ENCODE data around the gene CTAG2.

The CTAG2 gene

GRCh38 chrX:154658957-154659356 lies 5.6 kb upstream of the CTAG2 start:
- Histone ChIP-seq H3K9me3 (ENCODE audit: control insufficient read depth, insufficient read depth, low read length) (no peaks in the 10 kb centered on the region), H3K27ac (ENCODE audit: low read length) (no peak overlapping the region), H3K4me3 (ENCODE audit: low read length) (no peak overlapping the region), H3K36me3 (ENCODE audit: control insufficient read depth, insufficient read depth, low read length) (no peaks in the 10 kb centered on the region), H3K27me3 (ENCODE audit: control insufficient read depth, insufficient read depth, low read length) (no peaks in the 10 kb centered on the region), H3K4me1 (ENCODE audit: control insufficient read depth, insufficient read depth, low read length) (no peaks in the 10 kb centered on the region; the same call in 1 of the 2 replicates)
- no CpG with 5 or more reads among the region's 11 CpGs for WGBS (ENCODE audit: insufficient coverage, insufficient read length)
- no peak for DNase-seq (ENCODE audit: low read depth, low spot score)

GRCh38 chrX:154658187-154658586 lies 4.8 kb upstream of the CTAG2 start:
- no peak for DNase-seq (ENCODE audit: low read depth, low spot score)
- no peak overlapping the region for H3K4me3 ChIP-seq (ENCODE audit: low read length)
- no peaks in the 10 kb centered on the region for H3K9me3 ChIP-seq (ENCODE audit: control insufficient read depth, insufficient read depth, low read length)
- H3K27me3 ChIP-seq (ENCODE audit: control insufficient read depth, insufficient read depth, low read length): no peaks in the 10 kb centered on the region
- no CpG with 5 or more reads among the region's 12 CpGs for WGBS (ENCODE audit: insufficient coverage, insufficient read length)
- no peaks in the 10 kb centered on the region for H3K36me3 ChIP-seq (ENCODE audit: control insufficient read depth, insufficient read depth, low read length)
- H3K27ac ChIP-seq (ENCODE audit: low read length): no peak overlapping the region
- H3K4me1 ChIP-seq (ENCODE audit: control insufficient read depth, insufficient read depth, low read length): no peaks in the 10 kb centered on the region; the same call in 1 of the 2 replicates

- H3K27me3 ChIP-seq (ENCODE audit: control insufficient read depth, insufficient read depth, low read length): no peaks in the 10 kb centered on the region
- no peak overlapping the region for H3K4me3 ChIP-seq (ENCODE audit: low read length)
- H3K27ac ChIP-seq (ENCODE audit: low read length): no peak overlapping the region
- no peak for DNase-seq (ENCODE audit: low read depth, low spot score)
- H3K36me3 ChIP-seq (ENCODE audit: control insufficient read depth, insufficient read depth, low read length): no peaks in the 10 kb centered on the region
- H3K9me3 ChIP-seq (ENCODE audit: control insufficient read depth, insufficient read depth, low read length): no peaks in the 10 kb centered on the region
- H3K4me1 ChIP-seq (ENCODE audit: control insufficient read depth, insufficient read depth, low read length): no peaks in the 10 kb centered on the region; the same call in 1 of the 2 replicates
- WGBS (ENCODE audit: insufficient coverage, insufficient read length): no CpG with 5 or more reads among the region's 15 CpGs
Observed at GRCh38 chrX:154657226-154657805, 3.9 kb upstream of the CTAG2 start.

GRCh38 chrX:154655786-154656185 lies 2.4 kb upstream of the CTAG2 start:
- H3K4me3 ChIP-seq (ENCODE audit: low read length): no peak overlapping the region
- H3K27me3 ChIP-seq (ENCODE audit: control insufficient read depth, insufficient read depth, low read length): no peaks in the 10 kb centered on the region
- no peaks in the 10 kb centered on the region for H3K9me3 ChIP-seq (ENCODE audit: control insufficient read depth, insufficient read depth, low read length)
- no peaks in the 10 kb centered on the region; the same call in 1 of the 2 replicates for H3K4me1 ChIP-seq (ENCODE audit: control insufficient read depth, insufficient read depth, low read length)
- H3K36me3 ChIP-seq (ENCODE audit: control insufficient read depth, insufficient read depth, low read length): no peaks in the 10 kb centered on the region
- whole genome bisulfite sequencing (ENCODE audit: insufficient coverage, insufficient read length): no CpG with 5 or more reads among the region's 11 CpGs
- no peak for DNase-seq (ENCODE audit: low read depth, low spot score)
- H3K27ac ChIP-seq (ENCODE audit: low read length): no peak overlapping the region

- H3K4me1 ChIP-seq (ENCODE audit: control insufficient read depth, insufficient read depth, low read length): no peaks in the 10 kb centered on the region; the same call in 1 of the 2 replicates
- DNase-seq (ENCODE audit: low read depth, low spot score): no peak
- no peaks in the 10 kb centered on the region for H3K36me3 ChIP-seq (ENCODE audit: control insufficient read depth, insufficient read depth, low read length)
- H3K4me3 ChIP-seq (ENCODE audit: low read length): no peak overlapping the region
- no CpG with 5 or more reads among the region's 6 CpGs for WGBS (ENCODE audit: insufficient coverage, insufficient read length)
- H3K27ac ChIP-seq (ENCODE audit: low read length): no peak overlapping the region
- no peaks in the 10 kb centered on the region for H3K27me3 ChIP-seq (ENCODE audit: control insufficient read depth, insufficient read depth, low read length)
- no peaks in the 10 kb centered on the region for H3K9me3 ChIP-seq (ENCODE audit: control insufficient read depth, insufficient read depth, low read length)
Observed at GRCh38 chrX:154655346-154655745, 2.0 kb upstream of the CTAG2 start.

GRCh38 chrX:154654925-154655324 lies 1.5 kb upstream of the CTAG2 start:
- Histone ChIP-seq H3K4me3 (ENCODE audit: low read length) (no peak overlapping the region), H3K27me3 (ENCODE audit: control insufficient read depth, insufficient read depth, low read length) (no peaks in the 10 kb centered on the region), H3K4me1 (ENCODE audit: control insufficient read depth, insufficient read depth, low read length) (no peaks in the 10 kb centered on the region; the same call in 1 of the 2 replicates), H3K27ac (ENCODE audit: low read length) (no peak overlapping the region), H3K9me3 (ENCODE audit: control insufficient read depth, insufficient read depth, low read length) (no peaks in the 10 kb centered on the region), H3K36me3 (ENCODE audit: control insufficient read depth, insufficient read depth, low read length) (no peaks in the 10 kb centered on the region)
- WGBS (ENCODE audit: insufficient coverage, insufficient read length): no CpG with 5 or more reads among the region's 15 CpGs
- DNase-seq (ENCODE audit: low read depth, low spot score): no peak

- H3K36me3 ChIP-seq (ENCODE audit: control insufficient read depth, insufficient read depth, low read length): no peaks in the 10 kb centered on the region
- DNase-seq (ENCODE audit: low read depth, low spot score): no peak
- no peaks in the 10 kb centered on the region for H3K9me3 ChIP-seq (ENCODE audit: control insufficient read depth, insufficient read depth, low read length)
- no peaks in the 10 kb centered on the region for H3K27me3 ChIP-seq (ENCODE audit: control insufficient read depth, insufficient read depth, low read length)
- no peaks in the 10 kb centered on the region; the same call in 1 of the 2 replicates for H3K4me1 ChIP-seq (ENCODE audit: control insufficient read depth, insufficient read depth, low read length)
- WGBS (ENCODE audit: insufficient coverage, insufficient read length): no CpG with 5 or more reads among the region's 10 CpGs
- no peak overlapping the region for H3K27ac ChIP-seq (ENCODE audit: low read length)
- no peak overlapping the region for H3K4me3 ChIP-seq (ENCODE audit: low read length)
Observed at GRCh38 chrX:154654372-154654771, 993 bp upstream of the CTAG2 start.

- no peak for DNase-seq (ENCODE audit: low read depth, low spot score)
- no peaks in the 10 kb centered on the region; the same call in 1 of the 2 replicates for H3K4me1 ChIP-seq (ENCODE audit: control insufficient read depth, insufficient read depth, low read length)
- no peaks in the 10 kb centered on the region for H3K9me3 ChIP-seq (ENCODE audit: control insufficient read depth, insufficient read depth, low read length)
- no CpG with 5 or more reads among the region's 23 CpGs for WGBS (ENCODE audit: insufficient coverage, insufficient read length)
- H3K27ac ChIP-seq (ENCODE audit: low read length): no peak overlapping the region
- no peak overlapping the region for H3K4me3 ChIP-seq (ENCODE audit: low read length)
- no peaks in the 10 kb centered on the region for H3K36me3 ChIP-seq (ENCODE audit: control insufficient read depth, insufficient read depth, low read length)
- no peaks in the 10 kb centered on the region for H3K27me3 ChIP-seq (ENCODE audit: control insufficient read depth, insufficient read depth, low read length)
Observed at GRCh38 chrX:154653048-154653401, 354 bp downstream of the CTAG2 start.

- no peak for DNase-seq (ENCODE audit: low read depth, low spot score)
Observed at GRCh38 chrX:154652311-154653047, 900 bp downstream of the CTAG2 start.

GRCh38 chrX:154650221-154650510 lies 3.2 kb downstream of the CTAG2 start:
- Histone ChIP-seq H3K4me1 (ENCODE audit: control insufficient read depth, insufficient read depth, low read length) (no peaks in the 10 kb centered on the region), H3K27me3 (ENCODE audit: control insufficient read depth, insufficient read depth, low read length) (no peaks in the 10 kb centered on the region), H3K9me3 (ENCODE audit: control insufficient read depth, insufficient read depth, low read length) (no peaks in the 10 kb centered on the region), H3K36me3 (ENCODE audit: control insufficient read depth, insufficient read depth, low read length) (no peaks in the 10 kb centered on the region), H3K27ac (ENCODE audit: low read length) (no peak overlapping the region), H3K4me3 (ENCODE audit: low read length) (no peak overlapping the region)
- WGBS (ENCODE audit: insufficient coverage, insufficient read length): no CpG with 5 or more reads among the region's 13 CpGs
- DNase-seq (ENCODE audit: low read depth, low spot score): no peak

More at GRCh38 chrX:154652311-154653047, 900 bp downstream of the CTAG2 start:
- no peaks in the 10 kb centered on the region for H3K27me3 ChIP-seq (ENCODE audit: control insufficient read depth, insufficient read depth, low read length)
- H3K27ac ChIP-seq (ENCODE audit: low read length): no peak overlapping the region
- no CpG with 5 or more reads among the region's 30 CpGs for WGBS (ENCODE audit: insufficient coverage, insufficient read length)
- H3K9me3 ChIP-seq (ENCODE audit: control insufficient read depth, insufficient read depth, low read length): no peaks in the 10 kb centered on the region
- no peak overlapping the region for H3K4me3 ChIP-seq (ENCODE audit: low read length)
- no peaks in the 10 kb centered on the region; the same call in 1 of the 2 replicates for H3K4me1 ChIP-seq (ENCODE audit: control insufficient read depth, insufficient read depth, low read length)
- no peaks in the 10 kb centered on the region for H3K36me3 ChIP-seq (ENCODE audit: control insufficient read depth, insufficient read depth, low read length)
